Stimulated activated naive CD4-positive, alpha-beta T cell treated with Interleukin-2 at 50 U/mL for 16 hours (primary cell): ENCODE results near the gene BOD1L1.

ENCODE experiments used
- DNase-seq: peaks from one replicate; lab custom pipeline; 2025; lab: John Stamatoyannopoulos, UW

Gene BOD1L1

DNA sequence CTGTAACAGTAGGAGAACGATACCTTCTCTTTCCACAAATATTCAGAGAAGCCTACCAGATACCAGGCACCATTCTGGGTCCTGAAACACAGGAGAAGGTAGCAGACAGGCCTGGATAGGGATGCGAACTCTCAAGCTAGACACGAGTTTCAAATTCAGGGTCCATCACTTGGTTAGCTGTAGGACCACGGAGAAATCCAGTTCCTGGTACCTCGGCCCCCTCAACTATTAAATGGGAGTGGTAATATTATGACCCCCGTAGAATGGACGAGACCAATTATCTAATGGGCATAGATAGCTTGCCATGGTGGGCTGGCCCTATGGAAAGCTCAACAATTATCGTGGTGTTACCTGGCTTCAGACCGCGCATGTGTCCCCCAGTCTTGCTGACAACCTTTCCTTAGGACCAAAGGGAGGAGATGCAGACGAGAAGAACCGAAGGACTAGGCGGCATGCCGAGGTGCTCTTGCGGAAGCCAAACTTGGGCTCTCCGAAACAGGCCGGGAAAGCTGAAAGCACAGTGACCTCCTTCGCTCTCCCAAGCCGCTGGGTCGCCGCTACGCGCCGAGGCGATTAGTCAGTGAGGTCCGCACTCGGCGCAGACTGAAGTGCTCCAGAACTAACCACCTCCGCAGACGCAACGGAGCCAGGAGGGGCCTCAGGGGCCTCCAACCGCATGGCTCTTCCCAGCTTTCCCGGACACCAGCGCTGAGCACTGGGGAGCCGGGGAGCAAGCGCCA is 102.9 kb downstream of the BOD1L1 start:
- DNase-seq: no peak

DNA sequence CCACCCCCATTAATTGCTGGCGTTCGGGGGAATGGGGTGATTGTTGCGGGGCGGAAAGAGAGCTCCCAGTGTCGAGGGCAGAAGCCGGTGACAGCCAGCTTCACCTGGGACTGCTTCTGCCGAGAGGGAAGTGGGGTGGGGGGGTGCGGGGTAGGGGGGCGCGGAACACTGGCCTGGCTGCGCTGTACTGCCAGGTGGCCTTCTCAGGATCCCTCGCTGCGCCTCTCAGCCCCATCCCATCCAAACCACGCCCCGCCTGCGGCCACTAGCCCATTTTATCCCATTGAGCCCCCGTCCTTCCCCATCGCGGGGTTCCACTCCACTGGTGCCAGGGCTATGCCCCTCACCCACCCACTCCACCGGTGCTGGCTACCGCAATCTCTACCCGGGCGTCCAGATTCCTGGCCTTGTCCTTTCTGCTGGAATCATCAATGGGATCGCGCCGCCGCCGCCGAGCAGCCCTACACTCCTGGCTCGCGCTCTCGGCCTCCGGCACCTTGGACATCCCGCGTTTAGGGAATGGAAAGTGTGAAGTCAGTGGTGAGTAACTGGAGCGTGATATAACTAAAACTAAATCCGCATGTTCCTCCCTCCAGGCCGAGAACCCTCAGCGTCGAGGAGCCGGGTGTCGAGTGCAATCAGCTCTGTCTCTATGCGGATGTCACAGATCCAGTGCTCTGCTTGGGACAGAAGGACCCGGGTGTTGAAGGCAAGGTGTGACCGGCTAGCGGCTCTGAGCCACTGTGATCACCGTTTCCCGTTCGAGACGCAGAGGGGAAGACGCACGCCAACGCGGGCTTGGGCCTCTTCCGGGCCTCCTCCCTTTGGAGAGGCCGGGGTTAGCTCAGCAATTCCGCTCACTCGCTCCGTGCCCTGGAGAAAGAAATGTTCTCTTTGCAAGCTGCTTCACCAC is 103.7 kb downstream of the BOD1L1 start:
- no peak for DNase-seq

DNA sequence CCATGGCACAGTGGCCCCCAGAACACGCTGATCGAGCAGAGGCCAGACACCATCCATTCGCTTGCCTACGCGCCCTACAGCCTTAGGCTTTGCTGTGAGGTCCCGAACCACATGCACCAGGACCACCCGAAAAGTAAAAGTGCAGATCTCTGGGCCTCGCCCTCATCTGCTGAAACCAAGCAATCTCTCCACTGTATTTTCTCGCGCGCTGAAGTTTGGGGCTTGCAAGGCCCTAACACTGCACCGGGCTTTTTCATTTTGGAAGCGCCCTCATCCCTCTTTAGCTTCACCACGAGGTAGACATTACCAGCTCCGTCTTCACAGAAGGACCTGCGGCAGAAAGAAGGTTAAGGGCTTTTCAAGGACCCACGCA is 104.4 kb downstream of the BOD1L1 start:
- no peak for DNase-seq

DNA sequence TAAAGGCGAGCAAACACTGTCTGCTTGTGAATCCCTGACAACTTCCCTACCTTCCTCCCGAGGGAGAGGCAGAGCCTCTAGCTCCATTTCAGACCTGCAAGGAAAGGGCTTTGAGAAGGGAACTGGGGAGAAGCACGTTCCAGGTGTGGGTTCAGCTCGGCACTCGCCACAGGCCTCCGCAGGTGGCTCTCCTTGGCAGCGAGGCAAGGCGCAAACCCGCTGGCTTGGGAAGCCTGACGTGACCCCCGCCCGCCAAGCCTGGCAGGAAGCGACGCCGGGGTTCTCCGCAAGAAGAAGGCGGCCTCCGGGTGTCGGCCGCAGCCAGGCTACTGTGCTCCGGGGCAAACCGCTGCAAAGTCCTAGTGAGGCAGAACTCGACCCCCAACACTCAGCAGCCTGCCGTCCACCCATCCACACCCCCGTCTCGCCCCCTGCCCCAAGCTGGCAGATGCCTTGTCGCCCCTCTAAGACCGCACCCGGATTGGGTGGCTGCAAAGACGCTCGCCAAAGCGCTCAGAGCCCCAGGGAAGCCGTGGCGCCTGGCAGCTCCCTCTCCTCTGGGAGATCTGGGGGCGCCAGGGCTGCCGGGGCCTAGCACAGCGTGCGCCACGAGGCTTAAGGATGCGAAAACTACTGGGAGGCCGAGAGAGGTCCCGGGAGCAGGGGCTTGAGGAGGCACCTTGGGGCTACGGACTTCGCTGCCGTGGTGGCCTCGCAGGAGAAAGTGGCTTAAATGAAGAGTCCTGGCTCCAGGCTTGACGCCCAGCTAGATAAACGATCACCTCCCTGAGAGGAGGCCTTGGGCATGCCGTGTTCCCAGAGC is 105.0 kb downstream of the BOD1L1 start:
- DNase-seq: no peak

DNA sequence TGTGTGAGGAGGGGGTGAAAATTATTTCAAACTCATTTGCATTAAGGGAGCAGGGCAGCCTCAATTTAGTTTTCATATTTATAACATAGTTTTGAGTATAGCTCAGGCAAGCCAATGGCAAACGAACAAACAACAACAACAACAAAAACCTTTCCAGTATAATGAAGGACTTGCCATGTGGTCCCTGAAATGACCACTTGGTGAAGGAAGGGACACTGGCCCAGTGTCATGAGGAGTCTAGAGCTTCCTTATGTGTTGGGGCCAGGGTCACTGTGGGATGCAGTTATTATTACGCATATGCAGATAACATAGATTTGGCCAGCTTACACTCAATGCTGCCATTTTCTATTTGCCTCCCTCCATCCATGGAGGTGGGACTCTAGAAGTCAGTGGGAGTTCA is 106.5 kb downstream of the BOD1L1 start:
- no peak for DNase-seq
